HEK293 (cell line): Measurements from ENCODE around the gene CA5A.
"Not testable (repeated sequence)": the region's sequence is repeated elsewhere in the genome, so short reads cannot be mapped to it uniquely, and the experiment has no call there.

Experiments used
- CTCF ChIA-PET: fragments of 350-600 bp; formaldehyde crosslinking; extraction: SDS; loops from one replicate; lab custom pipeline; 2021; ENCODE audit warnings: antibody characterized with exemption; lab: Yijun Ruan, JAX
- POLR2A ChIA-PET: fragments of 300-600 bp; formaldehyde crosslinking; extraction: SDS; loops from one replicate; lab custom pipeline; 2020; ENCODE audit warnings: antibody characterized with exemption, inconsistent platforms; lab: Yijun Ruan, JAX
- H3K27ac ChIP-seq: fragments of 200-500 bp; sonication (Bioruptor generic); 2 replicates; pipeline ENCODE4 v1.5.1; 2014; ENCODE audit warnings: low read depth, low read length, control low read depth, inconsistent platforms; ENCODE audit errors: extremely low read depth
- H3K36me3 ChIP-seq, 2 experiments: fragments of 200-500 bp in 1 of 2; sonication (Bioruptor generic) in 1 of 2; 1 replicate in 1 of 2; 2 replicates in 1 of 2; pipeline ENCODE4 v1.5.1; 2014 to 2017; ENCODE audit warnings: inconsistent platforms in 2 of 2, low read length in 2 of 2; ENCODE audit not compliant: control insufficient read depth in 2 of 2, insufficient read depth in 1 of 2
- H3K4me1 ChIP-seq: fragments of 200-500 bp; sonication (Bioruptor generic); 2 replicates; pipeline ENCODE4 v1.5.1; 2014; ENCODE audit warnings: mild to moderate bottlenecking, low read length, inconsistent platforms; ENCODE audit not compliant: control insufficient read depth, insufficient read depth
- H3K4me3 ChIP-seq: 2 replicates; pipeline ENCODE4 v1.5.1; 2011; ENCODE audit warnings: low read depth, mild to moderate bottlenecking, control low read depth, low read length, moderate library complexity
- H3K9me3 ChIP-seq: fragments of 200-500 bp; sonication (Bioruptor generic); 2 replicates; pipeline ENCODE4 v1.5.1; 2014; ENCODE audit warnings: low read depth, low read length, inconsistent platforms; ENCODE audit not compliant: control insufficient read depth, insufficient read depth
- KLF10 ChIP-seq: fragments of 450-650 bp; IDR thresholded peaks from 2 replicates; pipeline ENCODE4 v1.5.1; 2018; ENCODE audit warnings: missing biosample characterization, mild to moderate bottlenecking, missing genetic modification characterization
- KLF7 ChIP-seq: fragments of 450-650 bp; formaldehyde crosslinking; IDR thresholded peaks from 2 replicates; pipeline ENCODE4 v1.5.1; 2016; ENCODE audit warnings: missing biosample characterization, missing genetic modification characterization, borderline replicate concordance
- MZF1 ChIP-seq: fragments of 450-650 bp; formaldehyde crosslinking; IDR thresholded peaks from 2 replicates; pipeline ENCODE4 v1.5.1; 2017; ENCODE audit warnings: missing biosample characterization, missing genetic modification characterization, borderline replicate concordance
- SCRT1 ChIP-seq: fragments of 450-650 bp; formaldehyde crosslinking; IDR thresholded peaks from 2 replicates; pipeline ENCODE4 v1.5.1; 2016; ENCODE audit warnings: missing biosample characterization, missing genetic modification characterization, borderline replicate concordance
- ZNF184 ChIP-seq: fragments of 450-650 bp; IDR thresholded peaks from 2 replicates; pipeline ENCODE4 v1.5.1; 2018; ENCODE audit warnings: missing biosample characterization, mild to moderate bottlenecking, missing genetic modification characterization
- ZNF449 ChIP-seq: fragments of 450-650 bp; formaldehyde crosslinking; IDR thresholded peaks from 2 replicates; pipeline ENCODE4 v1.5.1; 2017; ENCODE audit warnings: missing biosample characterization, mild to moderate bottlenecking, missing genetic modification characterization, moderate library complexity
- ZNF48 ChIP-seq: fragments of 450-650 bp; formaldehyde crosslinking; IDR thresholded peaks from 2 replicates; pipeline ENCODE4 v1.5.1; 2016; ENCODE audit warnings: missing biosample characterization, missing genetic modification characterization
- ZNF488 ChIP-seq: fragments of 450-650 bp; formaldehyde crosslinking; IDR thresholded peaks from 2 replicates; pipeline ENCODE4 v1.5.1; 2016; ENCODE audit warnings: missing biosample characterization, missing genetic modification characterization
- ZNF623 ChIP-seq: fragments of 450-650 bp; formaldehyde crosslinking; IDR thresholded peaks from 2 replicates; pipeline ENCODE4 v1.5.1; 2016; ENCODE audit warnings: missing biosample characterization, missing genetic modification characterization
- ZNF692 ChIP-seq: fragments of 450-650 bp; formaldehyde crosslinking; IDR thresholded peaks from 2 replicates; pipeline ENCODE4 v1.5.1; 2016; ENCODE audit warnings: missing biosample characterization, missing genetic modification characterization
- ZSCAN4 ChIP-seq: fragments of 450-650 bp; formaldehyde crosslinking; IDR thresholded peaks from 2 replicates; pipeline ENCODE4 v1.5.1; 2017; ENCODE audit warnings: missing biosample characterization, missing genetic modification characterization

Gene CA5A

GRCh38 chr16:87918338-87918737 lies 18.0 kb downstream of the CA5A start (continued):
- TF ChIP-seq ZNF184 (tag by site-specific recombination) (no peak), MZF1 (no peak), KLF10 (no peak)
- TF ChIP-seq, all 188 proteins: peak for 0

- H3K36me3 ChIP-seq = no peaks in the 10 kb centered on the region
- TF ChIP-seq ZNF449 (tag by site-specific recombination) = no peak
- 0 out of 2 replicates have a peak, but pooled peaks have one; percentile 29 for TF ChIP-seq ZSCAN4 (tag by site-specific recombination)
- H3K27ac ChIP-seq = no peak overlapping the region
- POLR2A ChIA-PET = no interaction called here
- CTCF ChIA-PET = no interaction called here
- H3K4me1 ChIP-seq = no peaks in the 10 kb centered on the region
- no peak overlapping the region for H3K4me3 ChIP-seq
- H3K9me3 ChIP-seq = no peaks in the 10 kb centered on the region
These were observed 18.8 kb downstream of the CA5A start for GRCh38 chr16:87917503-87917902.

- Histone ChIP-seq H3K27ac (no peak overlapping the region), H3K36me3 (no peaks in the 10 kb centered on the region), H3K4me3 (no peak overlapping the region), H3K9me3 (no peaks in the 10 kb centered on the region)
- POLR2A ChIA-PET = no interaction called here
- TF ChIP-seq ZNF623 (tag by site-specific recombination) (no peak), ZNF48 (tag by site-specific recombination) (no peak), KLF7 (tag by site-specific recombination) (no peak), SCRT1 (tag by site-specific recombination) (no peak), ZNF488 (tag by site-specific recombination) (no peak), ZNF692 (tag by site-specific recombination) (no peak)
- TF ChIP-seq, all 188 proteins: peak for 0
- no peaks in the 10 kb centered on the region for H3K4me1 ChIP-seq
- CTCF ChIA-PET = interaction anchor here (1.1 to 1.2 kb wide), 2 partner anchors 66 to 136 kb away, joined by 3 to 5 read pairs; no protein-coding TSS in a partner anchor
These were observed 21.5 kb downstream of the CA5A start for GRCh38 chr16:87914812-87915211.

- H3K36me3 ChIP-seq, H3K4me3 ChIP-seq, POLR2A ChIA-PET, H3K4me1 ChIP-seq, H3K27ac ChIP-seq, H3K9me3 ChIP-seq: not testable (repeated sequence)
- CTCF ChIA-PET = interaction anchor here (1.1 to 1.2 kb wide), 2 partner anchors 65 to 135 kb away, joined by 3 to 5 read pairs; no protein-coding TSS in a partner anchor
These were observed 22.2 kb downstream of the CA5A start for GRCh38 chr16:87914021-87914725.

- H3K27ac ChIP-seq, CTCF ChIA-PET, H3K36me3 ChIP-seq, H3K9me3 ChIP-seq, POLR2A ChIA-PET, H3K4me3 ChIP-seq, H3K4me1 ChIP-seq: not testable (repeated sequence)
These were observed 23.6 kb downstream of the CA5A start for GRCh38 chr16:87912691-87913090.
